ENCODE measurements around the gene IMMP2L.
"Not testable (repeated sequence)": the region's sequence is repeated elsewhere in the genome, so short reads cannot be mapped to it uniquely, and the experiment has no call there.

The IMMP2L gene

GRCh38 chr7:110718503-110719205 is 843.6 kb downstream of the IMMP2L start:
- no peak for DNase-seq (ENCODE audit: low spot score)

GRCh38 chr7:110704225-110704624 is 858.1 kb downstream of the IMMP2L start:
- DNase-seq (ENCODE audit: low spot score): no peak

- no peak for DNase-seq (ENCODE audit: low spot score)
Measured at GRCh38 chr7:110698576-110698975, 863.7 kb downstream of the IMMP2L start.

GRCh38 chr7:110693344-110693743 is 868.9 kb downstream of the IMMP2L start:
- no peak for DNase-seq (ENCODE audit: low spot score)

- DNase-seq (ENCODE audit: low spot score): no peak
Measured at GRCh38 chr7:110688908-110689307, 873.4 kb downstream of the IMMP2L start.

- DNase-seq (ENCODE audit: low spot score): no peak
Measured at GRCh38 chr7:110685899-110686298, 876.4 kb downstream of the IMMP2L start.

GRCh38 chr7:110681941-110682340 is 880.4 kb downstream of the IMMP2L start:
- DNase-seq (ENCODE audit: low spot score): no peak

- DNase-seq (ENCODE audit: low spot score): no peak
Measured at GRCh38 chr7:110677405-110677804, 884.9 kb downstream of the IMMP2L start.

- no peak for DNase-seq (ENCODE audit: low spot score)
Measured at GRCh38 chr7:110676785-110677184, 885.5 kb downstream of the IMMP2L start.

- DNase-seq (ENCODE audit: low spot score): no peak
Measured at GRCh38 chr7:110675383-110676103, 886.7 kb downstream of the IMMP2L start.

GRCh38 chr7:110673148-110673547 is 889.1 kb downstream of the IMMP2L start:
- no peak for DNase-seq (ENCODE audit: low spot score)

GRCh38 chr7:110669410-110669809 is 892.9 kb downstream of the IMMP2L start:
- no peak for DNase-seq (ENCODE audit: low spot score)

- DNase-seq (ENCODE audit: low spot score): no peak
Measured at GRCh38 chr7:110664803-110665202, 897.5 kb downstream of the IMMP2L start.

- not testable (repeated sequence) for DNase-seq (ENCODE audit: low spot score)
Measured at GRCh38 chr7:110660637-110661036, 901.7 kb downstream of the IMMP2L start.

- no peak for DNase-seq (ENCODE audit: low spot score)
Measured at GRCh38 chr7:110650328-110650727, 912.0 kb downstream of the IMMP2L start.

- DNase-seq (ENCODE audit: low spot score): no peak
Measured at GRCh38 chr7:110647266-110647665, 915.0 kb downstream of the IMMP2L start.

- no peak for DNase-seq (ENCODE audit: low spot score)
Measured at GRCh38 chr7:110646804-110647203, 915.5 kb downstream of the IMMP2L start.

- DNase-seq (ENCODE audit: low spot score): no peak
Measured at GRCh38 chr7:110645616-110646015, 916.7 kb downstream of the IMMP2L start.

- no peak for DNase-seq (ENCODE audit: low spot score)
Measured at GRCh38 chr7:110645060-110645459, 917.2 kb downstream of the IMMP2L start.

- no peak for DNase-seq (ENCODE audit: low spot score)
Measured at GRCh38 chr7:110637252-110637651, 925.0 kb downstream of the IMMP2L start.

- DNase-seq (ENCODE audit: low spot score): no peak
Measured at GRCh38 chr7:110633313-110633712, 929.0 kb downstream of the IMMP2L start.

- no peak for DNase-seq (ENCODE audit: low spot score)
Measured at GRCh38 chr7:110626414-110626813, 935.9 kb downstream of the IMMP2L start.

- no peak for DNase-seq (ENCODE audit: low spot score)
Measured at GRCh38 chr7:110625294-110625693, 937.0 kb downstream of the IMMP2L start.

- no peak for DNase-seq (ENCODE audit: low spot score)
Measured at GRCh38 chr7:110623436-110623835, 938.9 kb downstream of the IMMP2L start.

Measured in D341Med (cell line).